ENCODE data around the gene CGB1.
"Not testable (repeated sequence)": the region's sequence is repeated elsewhere in the genome, so short reads cannot be mapped to it uniquely, and the experiment has no call there.

The CGB1 gene

DNA sequence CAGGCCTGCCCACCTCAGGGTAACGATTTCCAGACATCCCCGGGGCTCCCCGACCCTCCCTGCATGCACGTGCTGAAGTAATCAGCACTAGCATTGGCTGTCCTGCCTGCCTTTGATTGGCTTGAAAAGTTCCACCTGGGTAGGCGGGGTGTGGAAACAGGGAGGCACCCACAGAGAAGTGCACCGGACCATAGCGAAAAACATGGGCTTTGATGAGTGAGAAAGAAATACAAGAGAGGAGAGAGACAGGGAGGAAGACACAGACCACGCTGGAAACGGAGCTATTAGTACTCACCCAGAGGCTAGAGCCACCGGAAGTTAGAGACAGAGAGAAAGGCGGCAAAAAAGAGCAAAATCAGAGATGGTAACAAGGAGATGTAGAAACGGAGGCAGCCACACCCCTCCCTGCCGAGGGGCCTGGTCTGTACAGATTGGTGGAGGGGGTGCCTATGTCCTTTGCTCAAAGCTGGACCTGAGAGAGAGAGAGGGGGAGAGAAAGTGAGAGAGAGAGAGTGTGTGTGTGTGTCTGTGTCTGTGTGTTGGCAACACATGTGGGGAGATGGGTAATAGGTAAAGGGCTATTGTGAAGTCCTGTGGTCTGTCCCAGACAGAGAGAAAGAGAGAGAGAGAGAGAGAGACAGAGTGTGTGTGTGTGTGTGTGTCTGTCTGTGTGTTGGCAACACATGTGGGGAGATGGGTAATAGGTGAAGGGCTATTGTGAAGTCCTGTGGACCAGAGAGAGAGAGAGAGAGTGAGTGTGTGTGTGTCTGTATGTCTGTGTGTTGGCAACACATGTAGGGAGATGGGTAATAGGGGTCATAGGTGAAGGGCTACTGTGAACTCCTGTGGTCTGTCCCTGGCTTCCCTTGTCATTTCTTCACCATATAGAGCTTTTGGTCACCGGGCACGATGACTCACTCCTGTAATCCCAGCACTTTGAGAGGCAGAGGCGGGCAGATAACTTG lies 15.5 kb downstream of the CGB1 start:
- no peak for DNase-seq (ENCODE audit: low spot score)

DNA sequence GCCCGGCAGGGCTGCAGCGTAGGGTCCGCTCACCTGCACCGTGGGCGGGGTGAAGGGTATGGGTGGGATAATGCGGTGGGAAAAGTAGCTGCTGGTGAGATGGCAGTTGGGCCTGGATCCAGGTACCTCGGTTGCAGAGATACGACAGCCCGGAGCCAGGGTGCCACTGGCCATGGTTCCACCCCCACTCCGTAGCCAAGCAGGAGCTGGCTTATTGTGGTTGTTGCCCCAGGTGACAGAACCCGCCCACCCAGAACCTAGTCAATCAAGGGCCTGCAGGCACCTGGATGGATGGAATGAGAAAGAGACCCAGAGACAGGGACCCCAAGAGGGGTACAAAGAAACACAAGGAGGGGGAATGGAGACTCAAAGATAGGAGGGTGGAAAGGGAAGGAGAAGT lies 16.4 kb downstream of the CGB1 start:
- no peak for DNase-seq (ENCODE audit: low spot score)

GRCh38 chr19:49019242-49019932 lies 17.3 kb downstream of the CGB1 start:
- peak; percentile 72 for DNase-seq (ENCODE audit: low spot score)

GRCh38 chr19:49018388-49019241 lies 18.1 kb downstream of the CGB1 start:
- DNase-seq (ENCODE audit: low spot score) = not testable (repeated sequence)

DNA sequence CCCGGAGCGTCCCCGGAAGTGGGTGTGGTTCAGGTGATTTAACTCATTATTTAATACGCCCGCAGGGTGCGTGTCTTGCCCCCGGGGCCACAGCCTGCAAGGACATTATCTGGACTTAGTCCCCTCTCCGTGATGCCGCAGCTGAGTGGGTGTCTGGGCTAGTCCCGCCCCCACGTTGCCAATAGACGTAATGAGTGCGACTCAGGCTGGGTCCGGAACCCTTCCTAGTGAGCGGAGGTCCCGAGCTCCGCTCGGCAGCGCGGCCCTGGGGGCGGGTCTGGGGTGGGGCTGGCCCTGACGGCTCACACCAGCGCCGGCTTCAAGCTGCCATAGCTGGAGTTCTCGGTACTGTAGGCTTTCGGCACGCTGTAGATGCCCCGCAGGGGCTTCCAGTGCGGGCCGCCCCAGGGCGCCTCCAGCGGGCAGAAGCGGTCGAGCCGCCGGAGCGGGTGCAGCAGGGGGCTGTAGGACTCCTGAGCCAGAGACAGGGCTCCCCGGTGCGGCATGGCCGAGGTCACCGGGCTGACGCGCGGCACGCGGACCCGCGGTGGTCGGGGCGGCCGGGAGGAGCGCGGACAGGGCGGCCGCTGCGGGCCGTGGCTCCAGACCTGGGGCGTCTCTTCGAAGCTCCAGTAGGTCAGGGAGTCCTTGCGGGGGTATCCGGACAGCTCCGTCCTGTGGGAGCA lies 18.9 kb downstream of the CGB1 start:
- peak; percentile 87 for DNase-seq (ENCODE audit: low spot score)

DNA sequence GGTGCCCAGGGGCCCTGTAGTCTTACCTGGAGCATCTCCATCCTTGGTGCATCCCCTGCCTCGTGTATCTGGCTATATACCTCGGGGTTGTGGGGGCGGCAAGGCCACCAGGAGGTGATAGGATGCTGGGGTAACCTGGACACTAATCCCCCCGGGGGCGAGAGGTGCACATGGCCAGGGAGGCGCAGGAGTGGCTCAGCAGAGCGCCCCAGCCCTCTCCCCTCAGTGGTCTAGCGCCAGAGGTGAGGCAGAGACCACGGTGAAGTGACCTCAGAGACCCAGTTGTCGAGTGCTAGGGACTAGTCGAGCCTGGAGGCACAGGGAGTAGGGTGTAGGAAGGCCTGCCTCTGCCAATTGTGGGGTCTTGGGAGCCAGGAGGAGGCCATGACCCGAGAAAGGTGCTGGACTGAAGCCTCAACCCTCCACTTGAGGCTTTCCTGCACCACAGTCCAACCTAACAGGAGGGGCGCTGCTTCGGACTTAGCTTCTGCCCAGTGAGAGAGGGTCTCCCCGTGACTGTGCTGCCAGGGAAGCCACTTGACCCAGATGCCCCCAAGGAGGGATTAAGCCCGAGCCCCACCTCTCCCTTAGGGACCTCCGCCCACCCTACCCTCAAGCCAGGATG lies 19.5 kb downstream of the CGB1 start, which contains the start of gene LHB:
LHB (minus strand) TSS at position 51 of the 625 bp plus-strand sequence; CDS start at position 41, 10 bp downstream.
- no peak for DNase-seq (ENCODE audit: low spot score)

- DNase-seq (ENCODE audit: low spot score) = no peak
Measured at GRCh38 chr19:49016067-49016839, 20.4 kb downstream of the CGB1 start.

DNA sequence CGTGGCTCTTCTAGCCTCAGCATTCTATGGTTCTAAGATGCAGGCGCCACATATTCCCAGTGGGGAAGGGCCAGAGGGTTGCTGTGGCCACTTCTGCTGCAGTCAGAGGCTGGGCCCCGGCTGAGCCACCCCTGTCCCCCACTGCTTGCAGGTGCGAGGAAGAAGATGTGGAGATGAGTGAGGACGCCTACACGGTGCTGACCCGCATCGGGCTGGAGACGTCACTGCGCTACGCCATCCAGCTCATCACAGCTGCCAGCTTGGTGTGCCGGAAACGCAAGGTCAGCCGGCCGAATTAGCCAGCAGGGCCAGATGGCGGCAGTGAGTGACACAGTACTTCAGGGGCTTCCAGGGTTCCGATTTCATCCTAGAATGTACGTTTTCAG lies 21.8 kb downstream of the CGB1 start:
- no peak for DNase-seq (ENCODE audit: low spot score)

- DNase-seq (ENCODE audit: low spot score) = no peak
Measured at GRCh38 chr19:49014123-49014869, 22.4 kb downstream of the CGB1 start.

DNA sequence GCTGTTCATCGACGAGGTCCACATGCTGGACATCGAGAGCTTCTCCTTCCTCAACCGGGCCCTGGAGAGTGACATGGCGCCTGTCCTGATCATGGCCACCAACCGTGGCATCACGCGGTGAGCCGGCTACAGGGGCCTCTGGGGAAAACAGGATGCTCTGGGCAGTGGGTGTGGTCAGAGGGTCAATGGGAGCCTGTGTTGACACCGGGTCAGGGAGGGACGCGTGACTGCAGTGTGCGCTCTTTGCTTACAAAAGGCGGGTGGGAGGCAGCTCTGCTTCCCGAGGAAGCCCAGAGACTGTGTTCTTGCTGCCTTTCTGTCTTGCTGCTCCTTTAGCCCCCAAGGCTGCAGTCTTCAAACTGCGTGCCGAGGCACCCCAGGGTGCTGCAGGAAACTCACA lies 25.5 kb downstream of the CGB1 start:
- no peak for DNase-seq (ENCODE audit: low spot score)

GRCh38 chr19:49010453-49010852 lies 26.2 kb downstream of the CGB1 start:
- no peak for DNase-seq (ENCODE audit: low spot score)

- DNase-seq (ENCODE audit: low spot score) = no peak
Measured at GRCh38 chr19:49009828-49010227, 26.9 kb downstream of the CGB1 start.

DNA sequence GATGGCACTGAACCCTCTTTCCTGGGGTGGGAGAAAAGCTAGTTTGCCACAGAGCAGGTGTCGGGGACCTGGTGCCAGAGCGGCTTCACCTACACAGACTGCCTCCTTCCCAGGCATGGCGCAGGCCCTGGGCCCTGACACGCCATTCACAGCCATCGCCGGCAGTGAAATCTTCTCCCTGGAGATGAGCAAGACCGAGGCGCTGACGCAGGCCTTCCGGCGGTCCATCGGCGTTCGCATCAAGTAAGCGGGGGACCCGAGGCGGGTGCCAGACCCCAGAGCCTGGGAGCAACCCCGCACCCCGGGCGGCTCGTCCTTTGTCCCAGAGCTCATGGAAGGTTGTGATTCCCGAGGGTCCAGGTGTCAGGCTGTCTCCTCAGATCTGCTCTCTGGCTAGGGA lies 29.8 kb downstream of the CGB1 start:
- no peak for DNase-seq (ENCODE audit: low spot score)

DNA sequence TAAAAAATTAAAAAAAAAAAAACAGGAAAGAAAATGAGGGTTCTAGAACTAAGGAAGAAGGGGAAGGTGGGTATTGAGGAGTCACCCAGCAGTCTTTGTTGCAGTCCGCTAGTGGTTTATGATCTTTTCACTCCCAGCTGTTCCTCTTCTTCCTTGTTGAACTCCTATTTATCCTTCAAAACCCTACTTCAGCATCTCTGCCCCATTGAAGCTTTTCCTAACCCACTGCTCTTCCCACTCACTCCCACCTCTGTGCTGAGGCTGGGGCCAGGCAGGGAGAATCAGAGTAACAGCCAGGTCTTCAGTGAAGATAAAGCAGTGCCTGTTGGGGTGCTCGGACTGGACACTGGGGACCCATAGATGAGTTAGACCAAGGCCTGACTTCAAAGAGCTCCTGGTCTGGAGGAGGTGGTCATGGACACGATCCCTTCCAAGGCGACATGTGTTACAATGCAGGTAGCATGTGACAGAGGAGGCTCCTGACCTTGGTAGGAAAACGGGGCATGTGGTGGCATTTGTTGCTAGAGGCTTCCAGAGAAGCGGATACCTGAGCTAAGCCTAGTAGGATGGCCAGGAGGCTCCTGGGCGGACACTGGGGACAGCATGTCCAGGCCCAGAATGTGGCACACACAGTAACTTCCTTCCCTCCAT lies 31.6 kb downstream of the CGB1 start:
- no peak for DNase-seq (ENCODE audit: low spot score)

DNA sequence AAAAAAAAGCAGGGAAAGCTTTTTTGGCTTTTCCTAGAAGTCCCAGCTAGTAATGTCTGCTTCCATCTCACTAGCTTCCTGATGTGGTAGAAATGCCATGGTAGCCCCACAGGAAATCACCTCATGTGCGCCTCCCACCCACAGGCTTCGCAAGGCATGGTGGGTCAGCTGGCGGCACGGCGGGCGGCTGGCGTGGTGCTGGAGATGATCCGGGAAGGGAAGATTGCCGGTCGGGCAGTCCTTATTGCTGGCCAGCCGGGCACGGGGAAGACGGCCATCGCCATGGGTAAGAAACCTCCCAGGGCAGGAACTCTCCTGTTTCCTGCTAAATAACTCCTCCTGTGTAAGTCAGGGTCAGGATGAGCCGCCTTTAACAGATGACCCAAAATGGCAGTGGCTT lies 32.6 kb downstream of the CGB1 start:
- no peak for DNase-seq (ENCODE audit: low spot score)

GRCh38 chr19:48999481-49000325 lies 37.0 kb downstream of the CGB1 start:
- DNase-seq (ENCODE audit: low spot score) = peak; percentile 74

GRCh38 chr19:48997972-48998371 lies 38.7 kb downstream of the CGB1 start:
- DNase-seq (ENCODE audit: low spot score) = peak; percentile 56

DNA sequence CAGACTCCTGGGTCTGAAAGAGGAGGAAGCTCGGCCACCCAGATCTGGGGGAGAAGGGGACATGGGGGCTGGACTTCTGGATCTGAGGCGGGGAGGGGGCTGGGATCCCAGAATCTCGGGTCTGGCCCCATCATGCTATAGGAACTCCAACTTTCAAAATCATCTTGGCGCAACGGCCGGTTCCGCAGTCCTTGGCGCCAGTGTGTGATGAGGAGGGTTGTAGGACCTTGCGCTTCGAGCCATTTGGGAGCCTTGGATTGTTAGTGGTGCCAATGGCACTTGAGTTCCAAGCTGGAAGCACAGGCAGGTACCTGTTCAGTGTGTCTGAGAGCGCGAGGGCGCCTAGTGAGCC lies 42.7 kb downstream of the CGB1 start:
- DNase-seq (ENCODE audit: low spot score) = no peak
